Epidermal melanocyte (primary cell): Measurements from ENCODE around the gene DUSP28.
"Not testable (repeated sequence)": the region's sequence is repeated elsewhere in the genome, so short reads cannot be mapped to it uniquely, and the experiment has no call there.

Experiments used
- DNase-seq: peaks from one replicate; pipeline ENCODE4 v3.0.0; 2011; ENCODE audit warnings: low spot score; ENCODE audit not compliant: insufficient read length

Gene DUSP28

DNA sequence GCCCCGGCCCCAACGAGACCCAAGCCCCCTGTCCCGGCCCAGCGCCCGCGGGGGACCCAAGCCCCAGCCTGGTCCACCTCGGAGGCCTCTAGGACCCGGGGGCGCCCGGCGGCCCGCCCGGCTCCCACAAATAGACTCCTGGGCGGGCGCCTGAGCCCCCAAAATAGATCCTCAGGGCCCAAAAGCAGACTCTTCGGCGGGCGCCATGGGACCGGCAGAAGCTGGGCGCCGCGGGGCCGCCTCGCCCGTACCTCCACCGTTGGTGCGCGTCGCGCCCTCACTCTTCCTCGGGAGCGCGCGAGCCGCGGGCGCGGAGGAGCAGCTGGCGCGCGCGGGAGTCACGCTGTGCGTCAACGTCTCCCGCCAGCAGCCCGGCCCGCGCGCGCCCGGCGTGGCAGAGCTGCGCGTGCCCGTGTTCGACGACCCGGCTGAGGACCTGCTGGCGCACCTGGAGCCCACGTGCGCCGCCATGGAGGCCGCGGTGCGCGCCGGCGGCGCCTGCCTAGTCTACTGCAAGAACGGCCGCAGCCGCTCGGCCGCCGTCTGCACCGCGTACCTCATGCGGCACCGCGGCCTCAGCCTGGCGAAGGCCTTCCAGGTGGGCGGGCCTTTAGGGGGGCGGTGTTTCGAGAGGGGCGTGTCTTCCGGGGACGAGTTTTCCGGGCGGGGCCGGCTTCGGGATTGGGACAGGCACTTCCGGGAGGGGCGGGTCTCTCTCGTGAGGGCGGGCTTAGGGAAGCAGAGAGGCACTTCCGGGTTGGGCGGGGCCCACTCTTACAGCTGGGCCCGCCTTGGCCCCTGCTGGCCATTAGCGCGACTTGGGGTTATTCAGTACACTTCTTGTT, 545 bp downstream of the DUSP28 start:
- DNase-seq, result peak; percentile 77

DNA sequence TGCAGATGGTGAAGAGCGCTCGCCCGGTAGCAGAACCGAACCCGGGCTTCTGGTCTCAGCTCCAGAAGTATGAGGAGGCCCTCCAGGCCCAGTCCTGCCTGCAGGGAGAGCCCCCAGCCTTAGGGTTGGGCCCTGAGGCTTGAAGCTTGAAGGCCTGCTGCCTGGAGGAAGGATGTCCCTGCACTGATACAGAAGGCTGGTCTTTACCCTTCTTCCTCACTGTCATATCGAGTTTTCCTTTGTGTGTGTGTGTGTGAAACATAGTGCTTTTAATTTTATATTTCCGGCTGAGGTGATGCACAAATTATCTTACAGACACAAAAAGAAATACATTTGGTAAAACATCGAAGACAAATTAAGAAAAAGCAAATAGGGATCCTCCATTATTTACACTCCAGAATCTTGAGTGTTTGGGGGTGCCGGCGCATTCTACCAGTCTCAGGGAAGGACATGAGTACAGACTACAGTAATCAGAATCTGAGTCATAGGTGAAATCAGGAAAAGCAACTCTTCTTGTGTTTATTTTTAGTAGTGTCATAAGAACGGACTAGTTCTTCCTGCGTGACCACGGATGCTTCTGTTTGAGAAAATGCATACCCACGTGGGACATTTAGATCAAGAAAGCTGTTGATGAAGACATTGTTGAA, 1.3 kb downstream of the DUSP28 start:
- DNase-seq, result no peak

DNA sequence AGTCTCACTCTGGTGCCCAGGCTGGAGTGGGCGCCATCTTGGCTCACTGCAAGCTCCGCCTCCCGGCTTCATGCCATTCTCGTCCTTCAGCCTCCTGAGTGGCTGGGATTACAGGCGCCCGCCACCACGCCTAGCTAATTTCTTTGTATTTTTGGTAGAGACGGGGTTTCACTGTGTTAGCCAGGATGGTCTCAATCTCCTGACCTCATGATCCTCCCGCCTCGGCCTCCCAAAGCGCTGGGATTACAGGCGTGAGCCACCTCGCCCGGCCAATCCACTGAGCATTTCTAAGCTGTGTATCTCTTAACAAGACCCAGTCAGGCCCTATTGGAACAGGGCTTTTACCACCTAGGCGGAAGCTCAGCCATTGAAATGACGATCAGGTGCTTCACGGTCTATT, 3.1 kb downstream of the DUSP28 start:
- DNase-seq, result not testable (repeated sequence)

DNA sequence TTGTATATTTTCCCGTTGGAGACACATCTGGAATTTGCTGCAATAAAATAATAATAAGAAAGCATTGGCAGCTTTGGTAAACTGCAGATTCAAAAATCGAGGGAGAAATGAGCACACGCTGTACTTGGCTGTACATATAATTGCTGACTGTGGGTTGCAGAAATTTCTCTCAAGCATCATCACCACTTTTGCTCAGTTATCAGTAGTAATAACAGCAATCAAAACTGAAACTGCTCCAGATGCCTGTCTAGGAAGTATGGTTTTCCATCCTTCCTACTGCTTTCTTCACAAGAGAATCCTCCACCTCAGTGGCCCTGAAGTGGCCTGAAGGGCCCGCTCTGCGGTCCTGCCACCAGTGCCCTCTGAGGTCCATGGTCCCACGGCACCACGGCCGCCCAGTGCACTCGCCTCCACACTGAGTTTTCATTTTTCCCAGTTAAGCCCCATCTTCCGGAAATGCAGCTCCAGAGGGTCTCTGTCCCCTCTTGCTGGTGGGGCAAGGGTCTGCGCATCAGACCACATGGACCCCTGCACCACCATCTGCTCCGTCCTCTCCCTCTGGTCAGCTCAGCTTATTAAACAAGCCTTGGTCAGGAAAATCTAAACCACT, 3.9 kb downstream of the DUSP28 start:
- DNase-seq, result no peak

DNA sequence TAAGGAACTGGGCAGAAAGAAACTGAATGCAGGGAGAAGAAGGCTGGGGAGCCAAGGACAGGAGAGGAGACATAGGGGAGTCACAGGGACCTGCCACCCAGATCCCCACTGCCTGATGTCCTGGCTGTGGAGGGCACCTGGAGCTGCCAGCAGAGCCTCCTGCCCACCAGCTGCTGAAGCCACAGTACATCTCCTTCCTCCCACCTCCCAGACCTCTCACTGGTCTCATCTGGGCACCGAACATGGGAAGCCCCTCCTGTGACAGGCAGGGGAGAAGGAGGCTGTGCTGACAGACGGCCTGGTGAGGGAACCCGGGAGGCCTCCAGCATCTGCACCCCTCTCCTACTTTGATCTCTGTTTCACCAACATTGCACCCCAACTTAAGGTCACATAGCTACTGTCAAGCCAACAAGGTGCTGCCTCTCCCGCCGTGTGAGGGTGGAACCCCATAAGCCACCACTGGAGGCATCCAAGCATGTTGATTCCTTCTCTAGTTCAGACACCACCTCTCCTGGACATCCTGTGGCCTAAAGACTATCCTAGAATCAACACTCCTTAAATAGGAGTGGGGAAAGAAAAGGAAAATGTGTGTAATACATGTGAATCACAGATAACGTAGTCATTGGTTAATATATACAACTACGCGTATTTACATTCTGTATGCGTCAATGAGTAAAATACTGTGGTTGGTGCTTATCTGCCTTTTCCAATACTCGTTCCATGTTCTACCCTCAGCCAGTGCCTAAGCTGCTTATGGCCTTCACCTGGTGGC, 4.6 kb downstream of the DUSP28 start:
- DNase-seq, result no peak

DNA sequence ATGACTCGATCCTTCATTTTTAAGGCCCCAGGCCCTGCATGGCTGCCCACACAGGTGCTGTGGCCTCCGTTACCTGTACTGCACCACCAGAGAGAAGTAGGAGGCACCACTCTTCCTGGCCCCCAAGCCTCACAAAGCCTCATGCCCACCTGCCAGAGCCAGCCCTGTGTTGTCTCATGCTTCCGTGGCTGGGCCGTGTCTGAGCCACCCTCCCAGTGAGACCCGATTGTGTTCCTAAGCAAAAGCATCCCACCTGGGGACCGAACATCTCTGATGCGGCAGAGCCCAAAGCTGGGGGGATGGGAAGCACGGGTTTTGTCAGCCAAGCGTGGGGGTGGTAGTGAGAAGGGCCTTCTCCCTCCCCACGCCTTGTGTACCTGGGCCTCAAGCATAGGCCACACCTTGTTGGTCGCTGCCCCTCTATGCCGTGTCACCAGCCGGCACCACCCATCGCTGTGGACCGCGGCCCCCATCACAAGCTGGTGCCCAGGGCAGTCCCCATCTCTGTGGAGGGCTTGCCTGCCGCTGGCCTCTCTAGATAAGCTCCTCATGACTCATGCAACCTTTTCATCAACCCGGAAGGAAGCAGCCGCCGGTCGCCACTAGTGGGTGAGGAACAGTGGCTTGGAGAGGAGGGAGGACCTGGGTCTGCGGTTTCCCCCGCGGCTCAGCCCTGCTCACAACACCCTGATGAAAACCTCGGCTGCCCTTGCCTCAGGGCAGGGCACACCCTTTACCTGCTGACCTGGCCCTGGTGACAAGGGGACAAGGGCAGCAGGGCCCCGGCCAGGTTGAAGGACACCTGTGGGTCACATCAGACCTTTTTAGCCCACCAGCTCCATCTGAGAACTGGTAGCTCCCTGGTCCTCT, 5.4 kb downstream of the DUSP28 start:
- DNase-seq, result no peak

DNA sequence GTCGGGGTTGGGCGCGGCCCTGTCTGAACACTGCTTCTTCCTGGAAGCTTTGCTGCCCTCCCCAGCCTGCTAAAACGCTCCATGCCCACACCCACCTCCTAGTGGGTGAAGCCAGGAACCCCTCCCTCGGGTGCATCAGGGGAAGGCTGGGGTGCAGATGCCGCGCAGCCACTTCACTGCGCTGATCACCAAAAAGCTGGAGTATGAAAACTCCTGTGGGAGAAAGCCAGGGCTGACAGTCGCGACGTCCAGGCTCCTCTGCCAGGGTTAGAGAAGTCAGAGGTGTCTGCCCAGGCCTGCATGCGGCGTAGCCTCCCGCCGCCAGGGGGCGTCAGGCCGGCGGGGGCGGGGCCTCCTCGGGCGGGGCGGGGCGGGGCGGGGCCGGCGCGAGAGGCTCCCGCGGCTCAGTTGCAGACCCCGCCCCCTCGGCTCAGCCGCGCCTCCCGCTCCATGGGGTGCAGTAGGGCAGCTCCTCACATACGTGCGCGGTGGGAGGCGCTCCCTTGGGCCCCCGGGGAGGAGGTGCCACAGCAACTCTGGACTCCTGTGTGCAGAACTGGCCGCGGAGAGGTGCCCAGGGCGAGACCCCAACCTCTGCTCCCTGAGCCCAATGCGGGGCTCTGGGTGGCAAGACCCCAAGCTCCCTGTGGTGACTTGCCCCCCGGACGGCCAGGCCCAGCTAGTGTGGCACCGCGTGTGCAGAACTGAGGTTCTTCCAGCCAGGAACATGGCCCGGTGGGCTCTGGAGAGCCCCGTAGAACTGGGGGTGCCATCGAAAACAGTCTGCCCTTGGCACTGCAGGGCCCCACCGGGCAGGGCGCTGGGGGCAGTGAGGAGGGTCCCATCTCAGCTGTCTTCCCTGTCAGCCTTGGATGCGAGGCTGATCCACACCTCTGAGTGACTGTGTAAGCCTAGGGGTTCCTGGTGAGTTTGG, 6.3 kb downstream of the DUSP28 start:
- DNase-seq, result peak; percentile 68

DNA sequence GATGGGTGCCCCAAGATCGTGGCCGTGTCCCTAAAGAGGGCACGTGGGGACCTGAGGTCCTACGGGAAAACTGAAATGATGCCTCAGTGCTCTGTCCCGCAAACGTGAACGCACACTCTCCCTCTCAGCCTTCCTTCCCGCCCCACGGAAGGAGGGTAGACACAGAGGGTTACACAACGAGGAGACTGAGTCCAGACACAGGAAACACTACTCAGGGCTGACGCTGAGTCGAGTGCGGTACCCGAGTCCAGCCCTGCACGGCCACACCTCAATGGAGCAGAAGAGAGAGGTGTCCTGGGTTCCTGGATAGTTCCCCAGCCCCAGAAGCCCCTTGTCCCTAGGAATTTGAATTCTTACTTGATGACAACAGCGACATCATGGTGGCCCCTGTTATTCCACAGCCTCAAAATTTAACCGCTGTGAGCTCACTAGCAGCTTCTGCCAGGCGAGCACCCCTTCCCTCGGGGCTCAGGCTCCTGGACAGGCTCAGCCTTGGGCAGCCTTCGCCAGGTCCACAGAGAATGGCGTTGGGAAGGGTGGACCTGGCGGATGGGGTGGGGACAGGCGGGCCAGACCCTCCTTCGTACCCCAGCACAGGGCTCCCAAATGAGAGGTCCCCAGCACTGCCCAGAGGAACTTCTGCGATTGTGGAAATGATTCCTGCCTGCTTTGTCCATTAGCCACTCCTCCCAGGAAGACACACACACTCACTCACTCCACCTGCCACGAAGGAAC, 7.1 kb downstream of the DUSP28 start:
- no peak for DNase-seq

DNA sequence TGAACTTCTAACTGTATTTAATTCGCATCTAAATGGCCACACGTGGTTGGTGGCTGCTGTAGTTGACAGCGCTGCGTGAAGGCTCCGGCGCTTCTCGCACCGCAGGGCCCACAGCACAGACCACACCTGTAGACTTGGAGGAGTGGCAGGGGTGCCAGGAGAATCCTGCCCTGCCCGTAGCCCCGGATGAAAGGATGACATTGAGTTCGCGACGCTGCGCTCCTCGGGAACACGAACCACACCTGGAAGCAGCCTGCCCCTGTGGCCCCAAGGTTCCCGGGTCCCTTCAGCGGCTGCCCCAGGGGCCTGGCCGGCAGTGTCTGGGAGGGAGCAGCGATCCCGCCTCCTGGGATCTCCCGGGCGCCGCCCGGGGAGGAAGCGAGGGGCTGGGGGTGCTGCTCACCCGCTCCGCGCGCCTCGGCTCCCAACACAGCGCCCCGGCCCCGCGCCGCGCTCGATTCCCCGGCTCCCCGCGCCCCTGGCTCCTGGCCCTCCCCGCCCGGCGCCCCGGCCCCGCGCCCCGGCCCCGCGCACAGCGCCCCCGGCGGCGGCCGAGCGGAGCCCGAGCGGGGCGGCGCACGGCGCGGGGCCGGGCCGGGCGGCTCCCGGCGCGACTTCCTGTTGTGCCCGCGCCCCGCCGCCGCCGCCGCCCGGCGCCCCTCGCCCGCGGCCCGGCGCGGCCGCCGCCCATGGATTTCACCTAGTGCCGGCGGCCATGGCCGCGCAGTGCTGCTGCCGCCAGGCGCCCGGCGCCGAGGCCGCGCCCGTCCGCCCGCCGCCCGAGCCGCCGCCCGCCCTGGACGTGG, 7.9 kb downstream of the DUSP28 start, which contains the start of gene RNPEPL1:
Gene RNPEPL1, plus strand, starts transcription at position 613 of the 806 bp plus-strand sequence. Its CDS starts 103 bp downstream, at position 716.
- no peak for DNase-seq

DNA sequence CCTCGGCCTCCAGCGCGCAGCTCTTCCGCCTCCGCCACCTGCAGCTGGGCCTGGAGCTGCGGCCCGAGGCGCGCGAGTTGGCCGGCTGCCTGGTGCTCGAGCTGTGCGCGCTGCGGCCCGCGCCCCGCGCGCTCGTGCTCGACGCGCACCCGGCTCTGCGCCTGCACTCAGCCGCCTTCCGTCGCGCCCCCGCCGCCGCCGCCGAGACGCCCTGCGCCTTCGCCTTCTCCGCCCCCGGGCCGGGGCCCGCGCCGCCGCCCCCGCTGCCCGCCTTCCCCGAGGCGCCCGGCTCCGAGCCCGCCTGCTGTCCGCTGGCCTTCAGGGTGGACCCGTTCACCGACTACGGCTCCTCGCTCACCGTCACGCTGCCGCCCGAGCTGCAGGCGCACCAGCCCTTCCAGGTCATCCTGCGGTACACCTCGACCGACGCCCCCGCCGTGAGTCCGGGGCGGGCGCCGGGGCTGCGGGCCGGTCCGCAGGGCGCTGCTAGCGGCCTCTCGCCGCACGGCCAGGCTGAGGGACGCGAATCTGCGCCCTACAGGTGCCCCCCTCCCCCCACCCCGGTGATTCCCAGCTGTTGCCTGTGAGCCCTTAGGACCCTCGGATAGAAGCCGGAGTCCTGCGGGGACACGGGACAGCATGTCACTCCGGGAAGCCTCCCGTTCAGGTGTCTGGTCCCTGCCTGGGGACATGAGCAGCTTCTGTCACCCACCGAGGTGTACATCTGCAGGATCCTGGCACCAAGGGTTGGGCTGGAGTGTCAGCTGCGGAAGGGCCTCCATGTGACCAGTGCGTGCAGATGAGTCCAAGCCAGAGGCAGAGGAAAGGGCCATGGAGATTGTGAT, 8.7 kb downstream of the DUSP28 start:
- DNase-seq, result no peak

DNA sequence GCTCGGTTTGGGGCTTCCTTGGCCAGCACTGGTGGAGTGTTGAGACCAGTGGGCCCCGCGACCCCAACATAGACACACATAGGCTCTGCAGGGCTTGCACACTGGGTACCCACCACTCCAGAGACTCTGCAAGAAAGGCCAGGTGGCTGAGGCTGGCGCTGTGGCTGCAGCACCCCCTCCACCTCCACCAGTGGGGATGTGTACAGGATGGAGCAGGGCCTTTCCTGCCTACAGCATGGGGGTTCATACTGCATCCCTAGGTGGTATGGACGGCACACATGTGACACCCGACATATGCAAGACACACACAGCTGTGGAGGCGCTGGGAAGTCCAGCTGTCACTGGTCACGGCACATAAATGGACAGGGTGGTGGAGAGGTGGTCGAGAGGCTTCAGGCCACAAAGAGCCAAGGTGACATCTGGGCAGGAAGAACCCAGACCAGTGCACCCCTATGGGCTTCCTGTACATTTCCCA, 9.4 kb downstream of the DUSP28 start:
- no peak for DNase-seq

DNA sequence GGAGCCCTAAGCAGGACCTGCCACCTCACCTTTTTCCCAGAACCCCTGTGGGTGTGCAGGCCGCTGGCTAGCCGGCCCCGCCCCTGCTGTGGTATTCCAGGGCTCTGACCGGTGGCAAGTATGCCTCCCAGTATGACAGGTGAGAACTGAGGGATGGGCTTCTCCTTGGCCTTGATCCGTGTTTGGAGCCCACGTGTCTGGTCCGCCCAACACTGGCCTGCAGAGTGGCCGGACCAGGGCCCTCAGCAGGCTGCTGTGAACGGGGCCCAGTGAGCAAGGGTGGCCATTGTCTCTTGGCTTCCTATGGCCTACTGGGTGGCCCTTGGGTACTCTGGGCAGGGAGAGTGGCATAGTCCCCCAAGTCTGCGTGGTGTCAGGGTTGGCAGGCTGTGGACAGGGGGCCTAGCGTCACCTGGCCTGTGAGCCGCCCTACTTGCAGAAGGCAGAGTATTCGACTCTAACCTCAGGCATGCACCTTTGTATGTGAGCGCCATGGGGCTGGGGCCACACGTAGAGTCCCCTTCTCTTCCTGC, 9.9 kb downstream of the DUSP28 start:
- DNase-seq, result no peak

DNA sequence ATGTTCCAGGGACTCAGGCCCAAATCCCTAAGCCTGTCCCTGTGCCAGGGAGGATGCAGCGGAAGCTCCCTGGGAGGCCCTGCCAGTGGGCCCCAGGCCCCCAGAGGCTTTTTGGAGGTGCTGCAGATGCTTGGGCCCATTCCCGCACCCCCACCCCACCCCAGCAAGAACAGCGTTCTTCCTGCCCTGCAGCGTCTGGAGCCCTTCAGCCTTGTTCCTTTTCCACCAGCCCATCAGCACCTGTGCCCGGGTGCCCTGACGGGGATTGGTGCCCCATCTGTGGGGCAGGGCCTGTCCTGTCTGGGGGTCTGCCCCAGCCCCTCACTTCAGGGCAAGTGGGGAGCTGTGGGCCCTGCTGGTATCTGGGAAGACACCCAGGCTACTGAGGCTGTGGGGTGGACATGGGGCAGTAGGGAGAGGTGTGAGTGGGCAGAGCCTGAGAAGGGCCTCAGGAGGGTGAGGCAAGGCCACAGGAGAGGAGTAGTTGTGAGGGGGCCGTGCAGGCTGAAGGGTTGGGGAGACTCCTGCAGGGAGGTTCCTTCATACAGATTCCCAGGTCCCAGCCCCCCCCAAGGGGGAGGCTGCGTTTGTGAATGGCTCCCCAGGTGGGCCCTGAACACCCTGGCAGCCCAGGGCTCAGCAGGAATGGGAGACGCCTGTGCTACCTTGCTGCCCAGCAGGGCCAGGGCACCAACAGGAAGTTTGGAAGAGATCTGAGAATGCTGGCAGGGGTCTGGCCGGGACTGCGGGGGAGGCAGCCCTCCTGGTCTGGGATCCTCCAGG, 10.6 kb downstream of the DUSP28 start:
- no peak for DNase-seq

DNA sequence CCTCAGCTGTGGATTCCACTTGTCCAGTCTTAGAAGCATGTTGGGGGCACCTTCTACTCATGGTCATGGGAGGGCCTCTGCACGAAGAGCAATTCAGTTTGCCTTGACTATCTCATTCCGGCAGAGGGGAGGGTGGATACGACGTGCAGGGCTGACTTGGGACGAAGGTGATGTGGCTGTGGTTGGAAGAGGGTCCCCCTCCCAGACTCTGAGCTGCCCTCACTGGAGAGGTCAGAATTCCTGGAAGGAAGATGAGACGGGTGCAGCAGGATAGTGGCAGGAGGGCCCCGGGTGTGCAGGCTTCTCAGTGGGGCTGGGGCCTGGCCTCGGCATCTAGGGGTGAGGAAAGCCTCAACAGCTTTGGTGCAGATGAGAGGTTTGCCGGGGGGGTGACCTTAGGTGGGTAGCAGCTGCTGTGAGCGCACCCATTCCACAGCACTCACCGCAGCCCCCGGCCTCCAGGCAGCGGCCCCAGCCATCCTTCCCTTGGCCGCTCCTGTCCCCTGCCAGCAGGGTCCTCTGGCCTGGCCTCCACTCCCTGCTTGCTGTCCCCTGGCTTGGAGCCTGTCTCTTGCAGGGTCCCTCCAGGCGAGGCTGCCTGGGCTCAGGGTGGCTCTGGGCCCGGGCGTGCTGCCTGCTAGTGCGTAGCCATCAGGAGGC, 11.3 kb downstream of the DUSP28 start:
- no peak for DNase-seq
